Stimulated activated CD8-positive, alpha-beta memory T cell treated with anti-CD3 and anti-CD28 coated beads, Interleukin-15, amount 100 ng/mL, for 24 hours (primary cell): ENCODE results near the gene GOSR1.
"Not testable (repeated sequence)": the region's sequence is repeated elsewhere in the genome, so short reads cannot be mapped to it uniquely, and the experiment has no call there.

Experiments used
- DNase-seq: peaks from one replicate; pipeline ENCODE4 v3.0.0-alpha.2; 2020; ENCODE audit warnings: low read depth

Gene GOSR1

GRCh38 chr17:30547778-30548573 lies 70.8 kb downstream of the GOSR1 start:
- DNase-seq, result no peak

GRCh38 chr17:30549181-30549580 lies 72.0 kb downstream of the GOSR1 start:
- DNase-seq, result not testable (repeated sequence)

- no peak for DNase-seq
Observed at GRCh38 chr17:30549864-30550511, 72.8 kb downstream of the GOSR1 start.

- no peak for DNase-seq
Observed at GRCh38 chr17:30550512-30551273, 73.5 kb downstream of the GOSR1 start.

GRCh38 chr17:30551274-30551995 lies 74.2 kb downstream of the GOSR1 start:
- not testable (repeated sequence) for DNase-seq

GRCh38 chr17:30551996-30552339 lies 74.8 kb downstream of the GOSR1 start:
- DNase-seq, result no peak

- DNase-seq, result no peak
Observed at GRCh38 chr17:30552994-30553566, 75.9 kb downstream of the GOSR1 start.

- not testable (repeated sequence) for DNase-seq
Observed at GRCh38 chr17:30553823-30554440, 76.7 kb downstream of the GOSR1 start.

GRCh38 chr17:30554839-30555751 lies 77.9 kb downstream of the GOSR1 start:
- DNase-seq, result no peak

GRCh38 chr17:30555942-30556341 lies 78.7 kb downstream of the GOSR1 start:
- DNase-seq, result no peak

GRCh38 chr17:30556374-30557332 lies 79.4 kb downstream of the GOSR1 start:
- no peak for DNase-seq

GRCh38 chr17:30557916-30558685 lies 80.9 kb downstream of the GOSR1 start:
- no peak for DNase-seq

GRCh38 chr17:30558686-30559545 lies 81.7 kb downstream of the GOSR1 start:
- DNase-seq, result no peak

- no peak for DNase-seq
Observed at GRCh38 chr17:30559656-30560055, 82.4 kb downstream of the GOSR1 start.

GRCh38 chr17:30560117-30561026 lies 83.2 kb downstream of the GOSR1 start:
- DNase-seq, result not testable (repeated sequence)

GRCh38 chr17:30561766-30562165 lies 84.6 kb downstream of the GOSR1 start:
- DNase-seq, result not testable (repeated sequence)
